CD4-positive, alpha-beta T cell treated with Interleukin-2 at 100 ng/mL for 4 hours (primary cell): ENCODE measurements around the gene SMIM44.
"Not testable (repeated sequence)": the region's sequence is repeated elsewhere in the genome, so short reads cannot be mapped to it uniquely, and the experiment has no call there.

Experiments used
- DNase-seq: peaks from one replicate; pipeline ENCODE4 v3.0.0-alpha.2; 2020; ENCODE audit warnings: low spot score

The SMIM44 gene

DNA sequence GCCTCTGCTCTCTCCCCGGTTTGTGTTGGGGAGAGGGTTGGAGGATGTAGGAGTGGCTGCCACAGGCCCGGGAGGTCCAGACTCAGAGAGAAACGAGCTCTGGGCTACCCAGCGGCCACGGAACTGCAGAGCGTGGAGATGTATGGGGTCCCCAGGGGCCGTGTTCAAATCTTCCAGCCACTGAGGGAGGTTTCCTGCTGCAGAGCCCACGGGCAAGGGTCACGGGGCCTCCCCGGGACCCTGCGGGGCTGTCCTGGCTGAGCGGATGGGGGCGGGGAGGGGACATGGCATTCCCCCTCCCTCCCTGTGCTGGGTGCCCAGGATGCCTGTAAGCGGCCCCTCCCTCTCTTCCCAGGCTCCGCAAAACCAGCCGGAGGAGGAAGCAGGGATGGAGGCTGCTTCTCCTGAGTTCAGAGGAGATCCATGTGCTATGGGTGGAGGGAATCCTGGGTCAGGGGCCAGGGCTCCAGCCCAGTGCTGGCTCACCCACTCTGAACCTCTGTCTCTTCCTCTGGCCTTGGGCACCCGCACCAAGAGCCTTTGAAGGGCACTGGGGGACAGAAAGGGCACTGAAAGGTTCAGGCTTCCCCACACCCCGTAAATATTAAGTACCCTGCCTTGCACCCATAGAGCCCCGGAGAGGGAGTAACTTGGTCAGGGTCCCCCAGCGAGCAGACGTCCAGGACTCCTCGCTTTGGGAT is 25.6 kb downstream of the SMIM44 start:
- DNase-seq, result no peak

DNA sequence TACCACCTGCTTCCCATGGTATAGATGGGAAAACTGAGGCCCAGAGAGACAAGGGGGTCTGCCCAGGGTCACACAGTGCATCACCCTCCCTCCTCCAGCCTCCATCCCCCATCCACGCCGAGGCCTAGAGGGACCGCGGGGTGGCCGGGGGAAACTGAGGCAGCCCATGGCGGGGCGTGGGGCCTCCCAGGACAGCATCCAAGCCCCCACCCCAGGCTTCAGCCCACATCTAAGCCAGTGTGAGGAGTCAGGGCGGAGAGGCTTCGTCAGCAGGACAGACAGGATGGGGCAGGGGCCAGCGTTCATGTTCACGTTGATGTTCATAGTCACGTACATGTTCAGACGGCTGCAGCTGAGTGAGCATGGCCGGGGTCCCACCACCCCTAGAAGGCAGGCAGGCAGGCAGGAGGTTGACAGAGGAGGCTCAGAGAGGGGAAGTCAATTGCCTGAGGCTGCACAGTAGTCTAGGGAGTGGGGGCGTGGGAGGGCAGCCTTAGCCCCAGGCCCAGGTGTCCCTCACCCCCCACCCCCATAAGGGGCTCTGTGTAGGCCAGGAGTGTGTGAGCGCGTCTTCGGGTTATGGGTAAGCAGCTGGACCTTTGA is 26.2 kb downstream of the SMIM44 start:
- no peak for DNase-seq

DNA sequence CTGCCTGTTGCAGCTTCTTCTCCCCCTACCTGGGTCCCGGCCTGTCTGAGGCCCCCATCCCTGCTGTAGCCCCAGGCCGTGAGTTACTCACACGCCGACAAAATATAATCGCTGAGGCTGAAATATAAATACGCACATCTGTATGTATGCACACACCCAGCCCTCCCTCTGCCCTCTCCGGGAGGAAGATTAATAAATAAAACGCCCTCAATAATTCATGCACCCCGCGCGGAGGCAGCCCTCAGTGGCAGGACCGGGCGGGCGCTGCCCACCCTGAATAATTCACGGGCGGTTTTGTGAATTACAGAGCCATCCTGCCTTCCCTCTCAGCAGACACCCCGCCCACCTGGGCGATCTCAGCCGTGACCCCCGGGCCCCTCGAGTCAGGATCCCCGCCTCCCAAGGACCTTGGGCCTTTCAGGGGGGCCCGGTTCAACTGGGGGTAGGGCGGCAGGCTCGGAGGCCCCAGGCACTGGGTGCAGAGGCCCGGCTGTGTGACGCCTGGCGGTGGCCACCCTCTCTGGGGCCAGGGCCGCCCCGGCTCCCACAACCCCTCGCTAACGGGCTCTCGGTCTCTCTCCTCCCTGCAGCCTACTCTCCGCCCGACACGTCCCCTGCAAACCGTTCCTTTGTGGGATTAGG is 27.2 kb downstream of the SMIM44 start:
- DNase-seq, result no peak

- no peak for DNase-seq
Observed at GRCh38 chr19:3455393-3455955, 27.8 kb downstream of the SMIM44 start.

GRCh38 chr19:3454656-3455392 is 28.4 kb downstream of the SMIM44 start:
- DNase-seq, result no peak

DNA sequence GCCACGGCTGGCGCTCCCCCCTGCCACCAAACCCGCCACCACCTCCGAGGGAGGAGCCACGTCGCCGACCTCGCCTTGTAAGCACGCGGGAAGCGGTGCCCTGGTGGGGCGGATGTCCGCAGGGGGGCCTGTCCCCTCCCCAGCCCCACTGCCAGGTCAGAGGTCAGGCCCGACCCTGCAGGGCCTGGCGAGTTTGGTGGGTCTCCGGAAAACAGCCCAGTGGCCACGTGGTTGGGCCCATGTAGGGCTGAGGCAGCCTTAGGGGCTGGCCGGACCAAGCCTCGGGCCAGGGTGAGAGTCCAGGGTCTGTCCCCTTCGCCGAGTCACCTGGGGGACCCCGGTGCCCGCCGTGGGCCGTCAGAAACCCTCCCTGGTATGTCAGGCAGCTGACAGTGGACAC is 29.4 kb downstream of the SMIM44 start:
- DNase-seq, result no peak

DNA sequence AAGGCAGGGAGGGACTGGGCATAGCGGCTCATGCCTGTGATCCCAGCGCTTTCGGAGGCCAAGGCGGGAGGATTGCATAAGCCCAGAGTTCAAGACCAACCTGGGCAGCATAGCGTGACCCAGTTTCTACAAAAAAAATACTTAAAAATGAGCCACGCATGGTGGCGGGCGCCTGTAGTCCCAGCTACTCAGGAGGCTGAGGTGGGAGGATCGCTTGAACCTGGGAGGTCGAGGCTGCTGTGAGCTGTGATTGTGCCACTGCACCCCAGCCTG is 30.4 kb downstream of the SMIM44 start:
- not testable (repeated sequence) for DNase-seq

- no peak for DNase-seq
Observed at GRCh38 chr19:3452171-3452941, 30.9 kb downstream of the SMIM44 start.

GRCh38 chr19:3451451-3451866 is 31.8 kb downstream of the SMIM44 start:
- DNase-seq, result no peak

- DNase-seq, result no peak
Observed at GRCh38 chr19:3450796-3451411, 32.3 kb downstream of the SMIM44 start.

DNA sequence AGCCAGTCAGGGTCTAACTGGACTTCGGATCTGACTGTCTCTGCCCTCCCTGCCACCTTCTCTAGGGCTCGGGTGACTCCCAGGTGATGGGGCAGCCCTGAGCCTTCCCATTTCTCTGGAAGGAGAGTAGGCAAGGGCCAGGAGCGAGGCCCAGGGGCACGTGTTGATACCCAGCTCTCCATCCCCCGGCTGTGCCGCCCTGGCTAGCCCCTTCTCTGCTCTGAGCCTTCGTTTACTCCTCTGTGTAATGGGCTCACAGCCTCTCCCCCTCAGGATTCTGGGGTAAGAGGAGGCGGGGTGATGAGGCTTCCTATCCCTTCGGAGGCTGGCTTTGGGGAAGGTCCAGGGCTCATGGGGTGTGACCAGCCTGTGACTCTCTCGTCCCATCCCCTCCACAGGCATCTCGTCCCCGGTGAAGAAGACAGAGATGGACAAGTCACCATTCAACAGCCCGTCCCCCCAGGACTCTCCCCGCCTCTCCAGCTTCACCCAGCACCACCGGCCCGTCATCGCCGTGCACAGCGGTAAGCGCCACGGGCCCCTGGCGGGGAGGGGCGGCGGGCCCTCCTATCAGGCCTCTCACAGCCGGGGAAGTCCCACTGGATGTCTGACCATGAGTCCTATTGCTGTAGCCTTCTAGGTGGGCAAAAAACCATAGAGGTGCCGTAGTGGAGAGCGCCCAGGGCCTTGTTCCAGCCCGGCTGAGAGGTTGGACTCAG is 34.5 kb downstream of the SMIM44 start:
- no peak for DNase-seq

- not testable (repeated sequence) for DNase-seq
Observed at GRCh38 chr19:3446657-3447056, 36.6 kb downstream of the SMIM44 start.

DNA sequence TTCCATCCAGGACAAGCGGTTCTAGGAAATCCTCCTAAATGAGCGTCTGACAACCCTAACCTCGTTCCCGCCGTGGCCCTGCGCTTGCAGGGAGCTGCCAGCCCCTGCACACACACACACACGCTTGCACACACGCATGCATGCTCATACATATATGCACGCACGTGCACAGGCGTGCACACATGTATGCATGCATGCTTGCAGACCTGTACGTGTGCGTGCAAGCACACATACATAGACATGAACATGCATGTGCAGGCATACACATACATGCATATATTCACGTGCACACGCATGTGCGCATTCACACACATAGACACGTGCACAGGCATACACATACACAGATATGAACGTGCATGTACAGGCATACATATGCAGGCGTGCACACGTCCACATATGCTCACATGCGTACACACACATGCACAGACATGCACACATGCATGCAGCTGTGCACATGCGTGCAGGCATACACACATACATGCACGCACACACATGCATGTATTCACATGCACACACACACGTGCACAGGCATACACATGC is 38.5 kb downstream of the SMIM44 start:
- no peak for DNase-seq

DNA sequence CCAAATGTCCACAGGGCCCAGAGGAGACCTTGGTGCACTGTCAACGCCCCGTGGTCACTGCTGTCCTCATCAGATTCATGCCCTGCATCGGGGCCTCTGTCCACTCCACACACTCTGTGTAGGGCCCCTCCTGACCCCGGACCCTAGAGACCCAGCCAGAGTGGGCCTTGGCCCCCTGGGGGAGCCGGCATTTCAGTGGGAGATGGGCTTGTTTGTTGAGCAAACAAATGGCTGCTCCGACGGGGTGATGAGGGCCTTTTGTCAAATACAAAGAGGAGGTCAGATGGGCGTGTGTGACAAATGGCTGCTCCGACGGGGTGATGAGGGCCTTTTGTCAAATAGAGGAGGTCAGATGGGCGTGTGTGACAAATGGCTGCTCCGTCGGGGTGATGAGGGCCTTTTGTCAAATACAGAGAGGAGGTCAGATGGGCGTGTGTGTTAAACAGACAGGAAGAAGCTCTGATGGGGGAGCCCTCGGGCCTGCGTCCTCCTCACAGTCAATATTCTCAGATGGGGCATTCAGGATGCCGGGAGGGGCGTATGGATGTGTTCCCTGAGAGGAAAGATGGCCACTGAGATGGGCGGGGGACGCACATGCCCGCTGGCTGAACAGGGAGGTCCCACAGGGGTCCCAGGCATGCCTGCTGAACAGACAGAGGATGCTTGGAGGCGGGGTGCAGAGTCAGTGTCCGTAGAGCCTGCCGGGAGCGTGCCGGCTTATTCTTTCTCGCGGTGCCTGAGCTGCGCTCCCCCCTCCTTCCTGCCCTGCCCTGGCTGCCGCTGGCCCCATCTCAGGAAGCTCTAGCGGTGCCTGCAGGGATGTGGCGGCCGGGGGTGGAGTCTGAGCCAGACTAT is 39.2 kb downstream of the SMIM44 start:
- DNase-seq, result no peak

GRCh38 chr19:3442487-3443071 is 40.7 kb downstream of the SMIM44 start:
- DNase-seq, result no peak

GRCh38 chr19:3441986-3442329 is 41.3 kb downstream of the SMIM44 start:
- no peak for DNase-seq

DNA sequence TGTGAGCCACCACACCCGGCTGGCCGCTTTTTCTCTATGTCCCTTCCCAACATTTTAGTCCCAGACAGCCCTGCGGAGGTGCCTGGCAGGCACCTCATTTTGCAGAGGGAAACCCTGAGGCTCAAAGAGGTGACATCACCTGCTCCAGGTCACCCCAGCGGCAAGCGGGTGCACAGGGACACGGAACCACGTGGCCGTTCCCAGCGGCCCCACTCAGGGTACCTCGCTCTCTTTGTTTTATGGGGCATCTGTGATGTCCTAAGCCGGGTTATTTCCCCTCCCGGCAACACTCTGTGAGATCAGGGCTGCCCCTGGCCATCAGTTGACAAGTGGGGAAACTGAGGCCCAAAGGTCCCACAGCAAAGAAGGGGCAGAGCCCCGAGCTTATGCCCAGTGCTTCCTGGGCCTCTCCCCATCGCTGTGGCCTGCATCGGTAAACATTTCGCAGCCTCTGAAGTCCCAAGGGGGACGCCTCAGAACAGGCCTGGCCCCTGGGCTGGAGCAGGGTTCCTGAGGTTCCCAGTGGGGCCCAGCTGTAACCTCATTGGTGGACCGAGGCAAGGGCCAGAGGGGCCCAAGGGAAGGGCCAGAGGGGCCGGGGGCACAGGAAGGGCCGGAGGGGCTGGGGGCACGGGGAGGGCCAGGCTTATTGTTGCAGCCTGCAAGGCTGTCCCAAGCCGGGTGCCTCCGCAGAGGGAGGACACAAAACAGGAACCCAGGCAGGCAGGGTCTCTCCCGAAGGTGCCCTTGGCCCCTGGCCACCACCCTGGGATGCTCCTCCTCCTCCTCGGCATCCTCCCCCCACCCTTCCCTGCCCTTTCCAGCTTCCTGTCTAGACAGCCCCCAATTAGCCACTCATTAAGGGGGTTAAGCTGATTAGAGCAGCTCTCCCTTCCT is 41.9 kb downstream of the SMIM44 start:
- no peak for DNase-seq

- peak; percentile 64 for DNase-seq
Observed at GRCh38 chr19:3440082-3440481, 43.2 kb downstream of the SMIM44 start.
